OCI-LY1 (cell line): Measurements from ENCODE around the gene RALGPS1.

Source experiments
- EZH2 ChIP-seq: fragments of 200-600 bp; sonication (generic), shearing (Covaris generic); IDR thresholded peaks from 2 replicates; pipeline ENCODE4 v1.8.0; 2017; ENCODE audit warnings: borderline replicate concordance, mixed run types, mild to moderate bottlenecking, antibody characterized with exemption, low read length, moderate library complexity, mixed read lengths
- TF ChIP-seq, protein P1 (sequence below): fragments of 200-600 bp; sonication (generic), shearing (Covaris generic); IDR thresholded peaks from 2 replicates; pipeline ENCODE4 v1.5.1; 2017; ENCODE audit warnings: mild to moderate bottlenecking, antibody characterized with exemption, low read length, moderate library complexity, mixed read lengths

DNA sequence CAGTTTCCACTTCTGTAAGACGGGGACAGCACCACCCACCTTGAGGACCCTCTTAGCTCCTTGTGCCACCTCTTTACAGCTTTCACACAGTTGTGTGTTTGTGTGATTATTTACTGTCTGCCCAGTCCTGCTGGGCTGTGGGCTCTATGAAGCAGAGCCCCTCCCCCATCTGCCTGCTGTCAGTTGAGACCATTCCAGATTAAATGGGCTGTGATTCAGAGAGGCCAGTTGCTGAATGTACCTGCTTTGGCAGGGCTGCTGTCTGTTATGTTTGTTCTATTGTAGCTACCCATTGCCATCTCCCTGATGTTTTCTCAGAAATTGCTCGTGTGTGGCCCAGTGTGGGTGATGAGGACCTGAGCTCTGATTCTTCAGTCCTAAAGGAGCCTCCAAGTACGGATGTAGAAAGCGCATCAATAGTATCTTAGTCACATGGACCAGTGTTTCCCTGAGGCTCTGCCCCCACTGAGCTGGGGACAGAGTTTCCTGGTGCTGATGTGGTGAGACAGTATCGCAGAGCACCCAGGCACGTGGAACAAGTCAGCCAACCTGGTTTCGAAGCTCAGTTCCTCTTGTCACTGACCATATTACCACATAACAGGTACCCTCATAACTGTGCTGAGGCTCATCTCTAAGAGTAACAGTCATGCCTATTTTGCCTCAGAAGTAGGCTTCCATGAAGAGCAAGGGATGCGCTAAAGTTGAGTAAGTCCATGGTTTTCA is 204.2 kb downstream of the RALGPS1 start:
- TF ChIP-seq, protein P1, sequence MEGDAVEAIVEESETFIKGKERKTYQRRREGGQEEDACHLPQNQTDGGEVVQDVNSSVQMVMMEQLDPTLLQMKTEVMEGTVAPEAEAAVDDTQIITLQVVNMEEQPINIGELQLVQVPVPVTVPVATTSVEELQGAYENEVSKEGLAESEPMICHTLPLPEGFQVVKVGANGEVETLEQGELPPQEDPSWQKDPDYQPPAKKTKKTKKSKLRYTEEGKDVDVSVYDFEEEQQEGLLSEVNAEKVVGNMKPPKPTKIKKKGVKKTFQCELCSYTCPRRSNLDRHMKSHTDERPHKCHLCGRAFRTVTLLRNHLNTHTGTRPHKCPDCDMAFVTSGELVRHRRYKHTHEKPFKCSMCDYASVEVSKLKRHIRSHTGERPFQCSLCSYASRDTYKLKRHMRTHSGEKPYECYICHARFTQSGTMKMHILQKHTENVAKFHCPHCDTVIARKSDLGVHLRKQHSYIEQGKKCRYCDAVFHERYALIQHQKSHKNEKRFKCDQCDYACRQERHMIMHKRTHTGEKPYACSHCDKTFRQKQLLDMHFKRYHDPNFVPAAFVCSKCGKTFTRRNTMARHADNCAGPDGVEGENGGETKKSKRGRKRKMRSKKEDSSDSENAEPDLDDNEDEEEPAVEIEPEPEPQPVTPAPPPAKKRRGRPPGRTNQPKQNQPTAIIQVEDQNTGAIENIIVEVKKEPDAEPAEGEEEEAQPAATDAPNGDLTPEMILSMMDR: no peak
- no peak for TF ChIP-seq EZH2
